ENCODE measurements around the gene COMMD7.

Gene COMMD7

DNA sequence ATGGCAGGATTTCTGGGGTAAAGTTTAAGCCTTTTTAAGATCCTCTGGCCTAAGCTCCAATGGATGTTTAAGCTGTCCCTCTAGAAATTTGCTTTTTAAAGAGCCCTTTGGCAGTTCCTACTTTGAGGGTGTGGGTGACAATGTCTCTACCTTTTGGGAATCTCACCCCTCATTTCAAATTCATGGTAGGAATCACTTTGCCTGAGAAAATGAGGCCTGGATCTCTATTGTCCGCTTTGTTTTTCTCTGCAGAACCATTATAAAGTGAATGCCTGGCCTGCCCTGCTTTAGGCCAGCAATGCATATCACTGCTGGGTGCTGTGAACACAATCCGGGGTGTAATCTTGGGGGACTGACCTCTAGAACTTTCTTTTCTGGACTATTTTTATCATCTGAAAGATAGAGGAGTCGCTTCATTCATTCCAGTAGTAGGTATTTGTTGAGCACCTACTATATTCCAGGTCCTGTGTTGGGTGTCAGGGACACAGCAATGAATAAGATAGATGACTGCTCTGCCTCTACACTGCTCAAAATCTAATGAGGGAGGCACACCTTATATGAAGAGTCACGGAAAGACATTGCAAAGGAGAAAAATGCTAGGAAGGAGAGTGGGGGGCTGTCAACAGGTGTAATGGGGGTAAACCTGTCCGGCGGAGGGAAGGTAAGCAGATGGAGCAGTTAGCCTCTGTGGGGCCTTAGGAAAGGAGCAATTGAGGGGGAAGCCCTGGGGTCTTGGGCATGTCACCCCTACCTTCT is 8.6 kb upstream of the COMMD7 start:
- Histone ChIP-seq H3K4me1 (ENCODE audit: low read length) (no peaks in the 10 kb centered on the region), H3K9me3 (replicated peaks; ENCODE audit: insufficient read depth, low read length) (no peaks in the 10 kb centered on the region), H3K27ac (ENCODE audit: low read length) (no peak overlapping the region), H3F3A (ENCODE audit: insufficient read depth, low read length) (no peaks in the 10 kb centered on the region), H3K9me2 (replicated peaks; ENCODE audit: insufficient read depth, low read length) (no peaks in the 10 kb centered on the region), H3K4me2 (ENCODE audit: low read depth, low read length) (no peak overlapping the region), H3K4me3 (ENCODE audit: low read length) (no peak overlapping the region), H3K27me3 (replicated peaks; ENCODE audit: insufficient read depth, low read length) (no peaks in the 10 kb centered on the region), H3K36me3 (replicated peaks; ENCODE audit: insufficient read depth, low read length) (no peaks in the 10 kb centered on the region), H3K9ac (ENCODE audit: low read length) (no peak overlapping the region), H2AFZ (ENCODE audit: low read length) (no peak overlapping the region), H4K20me1 (ENCODE audit: insufficient read depth, low read length) (no peaks in the 10 kb centered on the region), H3K79me2 (ENCODE audit: low read length) (no peaks in the 10 kb centered on the region)
- DNase-seq: no peak
- no peak for TF ChIP-seq EZH2phosphoT487 (IDR thresholded peaks at IDR 0.05; ENCODE audit: low read length)
- TF ChIP-seq EZH2 (optimal IDR thresholded peaks at IDR 0.05; ENCODE audit: low read depth, low read length): no peak
- TF ChIP-seq, protein P1, sequence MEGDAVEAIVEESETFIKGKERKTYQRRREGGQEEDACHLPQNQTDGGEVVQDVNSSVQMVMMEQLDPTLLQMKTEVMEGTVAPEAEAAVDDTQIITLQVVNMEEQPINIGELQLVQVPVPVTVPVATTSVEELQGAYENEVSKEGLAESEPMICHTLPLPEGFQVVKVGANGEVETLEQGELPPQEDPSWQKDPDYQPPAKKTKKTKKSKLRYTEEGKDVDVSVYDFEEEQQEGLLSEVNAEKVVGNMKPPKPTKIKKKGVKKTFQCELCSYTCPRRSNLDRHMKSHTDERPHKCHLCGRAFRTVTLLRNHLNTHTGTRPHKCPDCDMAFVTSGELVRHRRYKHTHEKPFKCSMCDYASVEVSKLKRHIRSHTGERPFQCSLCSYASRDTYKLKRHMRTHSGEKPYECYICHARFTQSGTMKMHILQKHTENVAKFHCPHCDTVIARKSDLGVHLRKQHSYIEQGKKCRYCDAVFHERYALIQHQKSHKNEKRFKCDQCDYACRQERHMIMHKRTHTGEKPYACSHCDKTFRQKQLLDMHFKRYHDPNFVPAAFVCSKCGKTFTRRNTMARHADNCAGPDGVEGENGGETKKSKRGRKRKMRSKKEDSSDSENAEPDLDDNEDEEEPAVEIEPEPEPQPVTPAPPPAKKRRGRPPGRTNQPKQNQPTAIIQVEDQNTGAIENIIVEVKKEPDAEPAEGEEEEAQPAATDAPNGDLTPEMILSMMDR (IDR thresholded peaks at IDR 0.05; ENCODE audit: low read length): no peak

DNA sequence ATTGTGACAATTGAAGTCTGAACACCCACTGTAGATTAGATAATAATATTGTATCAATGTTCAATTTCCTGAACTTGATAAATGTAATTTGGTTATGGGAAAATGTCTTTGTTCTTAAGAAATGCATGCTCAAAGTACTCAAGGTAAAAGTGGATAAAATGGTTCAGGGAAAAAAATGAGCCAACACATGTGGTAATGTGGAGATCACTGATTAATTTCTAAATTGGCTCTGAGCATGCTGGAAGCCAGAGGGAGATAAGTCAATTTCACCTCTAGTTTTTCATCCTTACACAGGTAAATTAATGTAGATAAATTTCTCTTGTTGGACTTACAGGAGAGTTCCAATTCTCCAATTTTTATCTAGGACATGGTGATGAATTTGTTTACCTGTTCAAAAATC is 8.0 kb upstream of the COMMD7 start:
- H3K4me2 ChIP-seq (ENCODE audit: low read depth, low read length): no peak overlapping the region
- no peaks in the 10 kb centered on the region for H3K27me3 ChIP-seq (replicated peaks; ENCODE audit: insufficient read depth, low read length)
- no peaks in the 10 kb centered on the region for H3K9me3 ChIP-seq (replicated peaks; ENCODE audit: insufficient read depth, low read length)
- no peaks in the 10 kb centered on the region for H4K20me1 ChIP-seq (ENCODE audit: insufficient read depth, low read length)
- H3K36me3 ChIP-seq (replicated peaks; ENCODE audit: insufficient read depth, low read length): no peaks in the 10 kb centered on the region
- H3K27ac ChIP-seq (ENCODE audit: low read length): no peak overlapping the region
- no peaks in the 10 kb centered on the region for H3K4me1 ChIP-seq (ENCODE audit: low read length)
- H3F3A ChIP-seq (ENCODE audit: insufficient read depth, low read length): no peaks in the 10 kb centered on the region
- H3K9ac ChIP-seq (ENCODE audit: low read length): no peak overlapping the region
- no peaks in the 10 kb centered on the region for H3K79me2 ChIP-seq (ENCODE audit: low read length)
- H3K9me2 ChIP-seq (replicated peaks; ENCODE audit: insufficient read depth, low read length): no peaks in the 10 kb centered on the region
- H2AFZ ChIP-seq (ENCODE audit: low read length): no peak overlapping the region
- TF ChIP-seq EZH2 (optimal IDR thresholded peaks at IDR 0.05; ENCODE audit: low read depth, low read length): no peak
- TF ChIP-seq, protein P1 (IDR thresholded peaks at IDR 0.05; ENCODE audit: low read length): no peak
- TF ChIP-seq EZH2phosphoT487 (IDR thresholded peaks at IDR 0.05; ENCODE audit: low read length): no peak
- no peak for DNase-seq
- H3K4me3 ChIP-seq (ENCODE audit: low read length): no peak overlapping the region

DNA sequence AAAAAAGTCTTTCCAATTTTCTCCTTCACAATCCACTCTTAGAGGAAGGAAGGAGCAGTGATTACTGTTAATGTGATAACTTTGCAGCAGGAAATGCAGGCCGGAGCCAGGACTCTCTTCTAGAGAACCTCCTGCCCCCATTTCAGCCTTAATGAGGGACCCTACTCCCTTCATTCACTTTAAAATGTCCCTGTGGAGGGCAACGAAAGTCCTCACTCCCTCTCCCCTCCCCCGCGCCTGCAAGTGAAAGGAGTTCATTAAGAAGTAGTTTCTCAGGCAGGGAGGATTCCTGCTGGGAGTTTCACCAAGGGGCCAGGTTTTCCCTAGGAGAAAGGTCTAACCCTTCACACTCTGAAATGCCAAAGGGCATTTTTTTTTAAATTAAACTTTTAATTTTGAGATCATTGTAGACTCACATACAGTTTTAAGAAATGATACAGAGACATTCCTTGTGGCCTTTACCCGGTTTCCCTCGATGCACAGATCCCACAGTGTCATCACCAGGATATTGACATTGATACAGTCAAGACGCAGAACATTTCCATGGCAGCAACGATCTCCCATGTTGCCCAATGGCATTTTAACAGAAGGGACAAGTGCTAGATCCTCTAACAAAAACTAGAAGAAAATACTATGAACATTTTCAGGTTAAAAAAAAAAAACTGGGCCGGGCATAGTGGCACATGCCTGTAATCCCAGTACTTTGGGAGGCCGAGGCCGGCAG is 6.8 kb upstream of the COMMD7 start:
- H4K20me1 ChIP-seq (ENCODE audit: insufficient read depth, low read length): no peaks in the 10 kb centered on the region
- no peaks in the 10 kb centered on the region for H3K27me3 ChIP-seq (replicated peaks; ENCODE audit: insufficient read depth, low read length)
- H3K4me1 ChIP-seq (ENCODE audit: low read length): no peaks in the 10 kb centered on the region
- H3K9ac ChIP-seq (ENCODE audit: low read length): no peak overlapping the region
- H3K79me2 ChIP-seq (ENCODE audit: low read length): no peaks in the 10 kb centered on the region
- no peak for DNase-seq
- H3K36me3 ChIP-seq (replicated peaks; ENCODE audit: insufficient read depth, low read length): no peaks in the 10 kb centered on the region
- no peak overlapping the region for H3K27ac ChIP-seq (ENCODE audit: low read length)
- no peak overlapping the region for H2AFZ ChIP-seq (ENCODE audit: low read length)
- no peak overlapping the region for H3K4me3 ChIP-seq (ENCODE audit: low read length)
- no peaks in the 10 kb centered on the region for H3K9me2 ChIP-seq (replicated peaks; ENCODE audit: insufficient read depth, low read length)
- TF ChIP-seq, protein P1 (IDR thresholded peaks at IDR 0.05; ENCODE audit: low read length): no peak
- TF ChIP-seq EZH2phosphoT487 (IDR thresholded peaks at IDR 0.05; ENCODE audit: low read length): no peak
- no peak for TF ChIP-seq EZH2 (optimal IDR thresholded peaks at IDR 0.05; ENCODE audit: low read depth, low read length)
- no peaks in the 10 kb centered on the region for H3F3A ChIP-seq (ENCODE audit: insufficient read depth, low read length)
- H3K4me2 ChIP-seq (ENCODE audit: low read depth, low read length): no peak overlapping the region
- H3K9me3 ChIP-seq (replicated peaks; ENCODE audit: insufficient read depth, low read length): no peaks in the 10 kb centered on the region

All from MM.1S (cell line).